Ovary (tissue), 1 donor: Measurements from ENCODE around the gene PHF14.

Experiments used
- EP300 ChIP-seq: sonication (generic); formaldehyde crosslinking; IDR thresholded peaks from one replicate; pipeline ENCODE4 v1.6.1; 2017; ENCODE audit warnings: antibody characterized with exemption
- POLR2A ChIP-seq: fragments of 450-650 bp; IDR thresholded peaks from one replicate; pipeline ENCODE4 v1.6.1; 2017; ENCODE audit warnings: antibody characterized with exemption, mild to moderate bottlenecking, moderate library complexity

DNA sequence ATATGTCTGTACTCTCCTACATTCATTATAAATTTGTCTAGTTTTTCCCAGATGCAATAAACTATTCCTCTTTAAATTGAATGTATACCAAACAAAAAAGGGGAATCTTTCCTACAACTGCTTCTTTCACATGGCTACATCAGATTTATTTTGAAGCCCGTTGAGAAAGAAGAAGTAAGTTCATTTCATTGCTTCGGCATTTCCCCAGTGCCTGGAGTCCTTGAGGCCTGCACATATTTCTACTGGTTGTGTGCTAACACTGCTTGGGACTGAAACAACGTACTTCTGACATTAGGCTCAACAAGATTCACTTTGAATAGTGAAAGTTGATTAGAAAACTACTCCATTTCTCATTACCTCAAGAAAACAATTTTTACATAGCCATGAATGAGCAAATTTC is 201.7 kb downstream of the PHF14 start:
- TF ChIP-seq EP300 (no peak), POLR2A (no peak)
